Epithelial cell of prostate (primary cell): ENCODE data around the gene SNRPA.
"Not testable (repeated sequence)": the region's sequence is repeated elsewhere in the genome, so short reads cannot be mapped to it uniquely, and the experiment has no call there.

Source experiments
- DNase-seq: peaks from one replicate; pipeline ENCODE4 v3.0.0-alpha.2; 2011; ENCODE audit warnings: low read depth, low spot score
- H3K27ac ChIP-seq: fragments of 450-650 bp; 2 replicates; pipeline ENCODE4 v1.5.1; 2017; ENCODE audit warnings: mild to moderate bottlenecking

The SNRPA gene

GRCh38 chr19:40719414-40719894 lies 31.5 kb upstream of the SNRPA start:
- DNase-seq, result no peak
- peak overlapping the region; percentile 99 for H3K27ac ChIP-seq

- H3K27ac ChIP-seq, result peak overlapping the region; percentile 99
- DNase-seq, result no peak
Measured at GRCh38 chr19:40721140-40721486, 29.9 kb upstream of the SNRPA start.

GRCh38 chr19:40721936-40722661 lies 28.9 kb upstream of the SNRPA start:
- no peak for DNase-seq
- peak overlapping the region; percentile 99 for H3K27ac ChIP-seq

GRCh38 chr19:40723661-40724254 lies 27.2 kb upstream of the SNRPA start:
- H3K27ac ChIP-seq, result peak overlapping the region; percentile 11
- no peak for DNase-seq

GRCh38 chr19:40724315-40724714 lies 26.7 kb upstream of the SNRPA start:
- peak overlapping the region; percentile 11 for H3K27ac ChIP-seq
- DNase-seq, result no peak

- no peak overlapping the region for H3K27ac ChIP-seq
- no peak for DNase-seq
Measured at GRCh38 chr19:40724855-40725254, 26.1 kb upstream of the SNRPA start.

GRCh38 chr19:40726279-40726678 lies 24.7 kb upstream of the SNRPA start:
- DNase-seq, result no peak
- no peak overlapping the region for H3K27ac ChIP-seq

- not testable (repeated sequence) for H3K27ac ChIP-seq, DNase-seq
Measured at GRCh38 chr19:40730065-40730464, 20.9 kb upstream of the SNRPA start.

- H3K27ac ChIP-seq, DNase-seq: not testable (repeated sequence)
Measured at GRCh38 chr19:40732304-40732703, 18.7 kb upstream of the SNRPA start.

- no peak for DNase-seq
- H3K27ac ChIP-seq, result no peak overlapping the region
Measured at GRCh38 chr19:40733149-40733548, 17.9 kb upstream of the SNRPA start.

GRCh38 chr19:40735013-40735771 lies 15.8 kb upstream of the SNRPA start:
- peak overlapping the region; percentile 54 for H3K27ac ChIP-seq
- no peak for DNase-seq

- no peak for DNase-seq
- peak overlapping the region; percentile 54 for H3K27ac ChIP-seq
Measured at GRCh38 chr19:40736661-40737060, 14.3 kb upstream of the SNRPA start.

- peak overlapping the region; percentile 54 for H3K27ac ChIP-seq
- no peak for DNase-seq
Measured at GRCh38 chr19:40737102-40737644, 13.8 kb upstream of the SNRPA start.

GRCh38 chr19:40739030-40739839 lies 11.8 kb upstream of the SNRPA start:
- no peak for DNase-seq
- no peak overlapping the region for H3K27ac ChIP-seq

GRCh38 chr19:40739871-40740703 lies 10.9 kb upstream of the SNRPA start:
- no peak for DNase-seq
- peak overlapping the region; percentile 23 for H3K27ac ChIP-seq

GRCh38 chr19:40740747-40741146 lies 10.3 kb upstream of the SNRPA start:
- H3K27ac ChIP-seq, result peak overlapping the region; percentile 23
- no peak for DNase-seq

GRCh38 chr19:40741527-40742390 lies 9.2 kb upstream of the SNRPA start:
- peak overlapping the region; percentile 23 for H3K27ac ChIP-seq
- DNase-seq, result no peak

- DNase-seq, result no peak
- no peak overlapping the region for H3K27ac ChIP-seq
Measured at GRCh38 chr19:40742477-40742876, 8.5 kb upstream of the SNRPA start.
